ENCODE measurements around the gene AMY2A. TPM values are rescaled to one million over a fixed set of nuclear protein-coding genes. Genes with fewer than 3 reads are reported as not detected.
"Not testable (repeated sequence)": the region's sequence is repeated elsewhere in the genome, so short reads cannot be mapped to it uniquely, and the experiment has no call there.

AMY2A gene
- not detected in 2 replicates for total RNA-seq

DNA sequence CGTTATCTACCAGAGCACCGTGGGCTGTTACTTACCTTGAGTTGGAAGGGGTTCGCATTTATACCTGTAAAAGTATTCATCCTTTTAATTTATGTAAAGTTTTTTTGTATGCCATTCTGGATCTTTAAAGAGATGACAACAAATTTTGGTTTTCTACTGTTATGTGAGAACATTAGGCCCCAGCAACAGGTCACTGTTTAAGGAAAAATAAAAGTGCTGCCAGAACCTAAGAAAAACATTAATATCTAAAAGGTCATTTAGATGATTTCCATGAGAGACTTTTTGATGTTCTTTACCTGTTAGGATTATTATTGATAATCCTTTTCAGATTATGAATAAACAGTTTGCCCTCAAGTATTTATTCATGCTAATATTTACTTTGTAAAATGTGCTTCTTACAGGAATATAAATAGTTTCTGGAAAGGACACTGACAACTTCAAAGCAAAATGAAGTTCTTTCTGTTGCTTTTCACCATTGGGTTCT is at the start of gene AMY2A:
Gene AMY2A (plus strand): TSS at position 434 of the 484 bp plus-strand sequence. CDS start 14 bp downstream, at position 448.
- not testable (repeated sequence) for H3K4me3 ChIP-seq (ENCODE audit: low read depth, low read length); DNase-seq (ENCODE audit: low read depth); H3K27me3 ChIP-seq (ENCODE audit: control insufficient read depth, insufficient read depth, low read length); FAIRE-seq; H3K36me3 ChIP-seq (ENCODE audit: control insufficient read depth, insufficient read depth, low read length)

GRCh38 chr1:103569493-103569892 is 47.7 kb upstream of the AMY2A start:
- FAIRE-seq (no peak), DNase-seq (ENCODE audit: low read depth) (no peak)
- Histone ChIP-seq H3K36me3 (ENCODE audit: control insufficient read depth, insufficient read depth, low read length) (no peaks in the 10 kb centered on the region), H3K4me3 (ENCODE audit: low read depth, low read length) (no peak overlapping the region), H3K27me3 (ENCODE audit: control insufficient read depth, insufficient read depth, low read length) (no peaks in the 10 kb centered on the region)
- no peak for TF ChIP-seq CTCF (IDR thresholded peaks at IDR 0.05; ENCODE audit: insufficient read depth, low read length, severe bottlenecking)

GRCh38 chr1:103571289-103571688 is 45.9 kb upstream of the AMY2A start, which contains the start of gene AMY2B:
AMY2B (plus strand) TSS chr1:103571589; CDS start chr1:103571603, 14 bp downstream.
- H3K27me3 ChIP-seq (ENCODE audit: control insufficient read depth, insufficient read depth, low read length); H3K36me3 ChIP-seq (ENCODE audit: control insufficient read depth, insufficient read depth, low read length); DNase-seq (ENCODE audit: low read depth); H3K4me3 ChIP-seq (ENCODE audit: low read depth, low read length); FAIRE-seq: not testable (repeated sequence)

DNA sequence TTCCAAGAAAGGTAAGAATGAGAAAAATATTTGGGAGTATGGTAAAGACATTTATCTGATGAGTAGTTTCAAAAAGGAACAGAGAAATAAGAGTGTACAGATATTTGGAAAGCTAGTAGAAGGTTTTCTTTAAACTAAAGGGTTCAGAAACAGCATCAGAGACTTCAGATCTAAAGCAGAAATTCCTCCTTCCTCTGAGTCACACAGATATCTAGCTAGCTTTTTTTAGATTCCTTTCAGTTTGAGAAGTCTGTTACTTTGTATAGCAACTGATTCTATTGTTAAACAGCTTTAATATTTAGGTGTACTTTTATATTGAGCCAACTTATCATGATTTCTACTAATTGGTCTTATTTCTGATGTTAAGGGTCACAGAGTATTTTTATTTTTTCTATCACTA is 41.2 kb upstream of the AMY2A start:
- no peak for FAIRE-seq

GRCh38 chr1:103576784-103577183 is 40.4 kb upstream of the AMY2A start:
- not testable (repeated sequence) for H3K27me3 ChIP-seq (ENCODE audit: control insufficient read depth, insufficient read depth, low read length); FAIRE-seq; H3K4me3 ChIP-seq (ENCODE audit: low read depth, low read length); DNase-seq (ENCODE audit: low read depth); H3K36me3 ChIP-seq (ENCODE audit: control insufficient read depth, insufficient read depth, low read length)

More for the DNA sequence above, 41.2 kb upstream of the AMY2A start:
- Histone ChIP-seq H3K27me3 (ENCODE audit: control insufficient read depth, insufficient read depth, low read length) (no peaks in the 10 kb centered on the region), H3K4me3 (ENCODE audit: low read depth, low read length) (no peak overlapping the region), H3K36me3 (ENCODE audit: control insufficient read depth, insufficient read depth, low read length) (no peaks in the 10 kb centered on the region)
- no peak for TF ChIP-seq CTCF (IDR thresholded peaks at IDR 0.05; ENCODE audit: insufficient read depth, low read length, severe bottlenecking)
- no peak for DNase-seq (ENCODE audit: low read depth)

GRCh38 chr1:103582464-103582863 is 34.8 kb upstream of the AMY2A start:
- FAIRE-seq (no peak), DNase-seq (ENCODE audit: low read depth) (no peak)
- Histone ChIP-seq H3K4me3 (ENCODE audit: low read depth, low read length) (no peak overlapping the region), H3K27me3 (ENCODE audit: control insufficient read depth, insufficient read depth, low read length) (peaks cover 2% of the 10 kb centered on the region), H3K36me3 (ENCODE audit: control insufficient read depth, insufficient read depth, low read length) (no peaks in the 10 kb centered on the region)
- no peak for TF ChIP-seq CTCF (IDR thresholded peaks at IDR 0.05; ENCODE audit: insufficient read depth, low read length, severe bottlenecking)

DNA sequence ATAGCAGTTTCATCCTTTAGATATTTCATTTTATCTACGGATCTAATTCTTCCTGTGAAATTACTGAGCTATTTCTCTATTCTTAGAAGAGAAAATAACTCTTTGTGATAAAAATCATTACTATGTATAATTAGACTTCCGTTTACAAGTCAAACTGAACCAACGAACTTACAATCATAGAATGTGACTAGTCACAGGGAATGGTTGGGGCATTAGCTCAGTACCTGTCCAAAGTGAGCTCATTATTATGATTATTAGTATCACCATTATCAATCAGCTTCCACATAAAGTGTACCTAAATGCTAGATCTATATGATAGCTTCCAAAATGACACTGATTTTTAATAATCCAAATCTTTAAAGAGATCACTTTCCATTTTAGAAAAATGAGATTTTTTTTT is 33.3 kb upstream of the AMY2A start:
- FAIRE-seq: no peak
- H3K27me3 ChIP-seq (ENCODE audit: control insufficient read depth, insufficient read depth, low read length): peaks cover 2% of the 10 kb centered on the region
- no peaks in the 10 kb centered on the region for H3K36me3 ChIP-seq (ENCODE audit: control insufficient read depth, insufficient read depth, low read length)
- TF ChIP-seq CTCF (IDR thresholded peaks at IDR 0.05; ENCODE audit: insufficient read depth, low read length, severe bottlenecking): no peak
- H3K4me3 ChIP-seq (ENCODE audit: low read depth, low read length): no peak overlapping the region
- no peak for DNase-seq (ENCODE audit: low read depth)
